ENCODE results near the gene MORN4. TPM values are rescaled to one million over a fixed set of nuclear protein-coding genes. Genes with fewer than 3 reads are reported as not detected.
"Not testable (repeated sequence)": the region's sequence is repeated elsewhere in the genome, so short reads cannot be mapped to it uniquely, and the experiment has no call there.

The MORN4 gene
- polyA plus RNA-seq, 3 donors = 21.7 to 29.7 (median 22.9) TPM

GRCh38 chr10:97578171-97578844, 55.0 kb downstream of the MORN4 start:
- no peak for DNase-seq

DNA sequence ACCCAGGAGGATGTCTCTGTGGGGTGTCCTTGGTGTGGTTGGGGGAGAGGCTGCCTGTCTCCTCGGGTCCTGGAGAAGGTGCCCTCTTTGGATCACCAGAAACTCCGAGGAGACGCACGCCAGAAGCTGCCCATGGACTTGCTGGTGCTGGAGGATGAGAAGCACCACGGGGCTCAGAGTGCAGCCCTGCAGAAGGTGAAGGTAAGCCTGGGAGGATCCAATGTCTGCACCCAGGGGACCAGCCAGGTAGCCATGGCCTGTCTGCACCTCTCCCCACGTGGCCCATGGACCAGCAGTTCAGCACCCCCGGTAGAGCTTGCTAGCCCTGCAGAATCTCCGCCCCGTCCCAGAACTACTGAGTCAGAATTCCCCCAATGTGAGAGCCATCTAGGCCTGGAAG, 55.6 kb downstream of the MORN4 start:
- DNase-seq = no peak

- DNase-seq = not testable (repeated sequence)
Measured at GRCh38 chr10:97576487-97576886, 56.8 kb downstream of the MORN4 start.

- DNase-seq = no peak
Measured at GRCh38 chr10:97575127-97575668, 58.1 kb downstream of the MORN4 start.

- DNase-seq = peak; percentile 83
Measured at GRCh38 chr10:97574374-97575126, 58.8 kb downstream of the MORN4 start.

DNA sequence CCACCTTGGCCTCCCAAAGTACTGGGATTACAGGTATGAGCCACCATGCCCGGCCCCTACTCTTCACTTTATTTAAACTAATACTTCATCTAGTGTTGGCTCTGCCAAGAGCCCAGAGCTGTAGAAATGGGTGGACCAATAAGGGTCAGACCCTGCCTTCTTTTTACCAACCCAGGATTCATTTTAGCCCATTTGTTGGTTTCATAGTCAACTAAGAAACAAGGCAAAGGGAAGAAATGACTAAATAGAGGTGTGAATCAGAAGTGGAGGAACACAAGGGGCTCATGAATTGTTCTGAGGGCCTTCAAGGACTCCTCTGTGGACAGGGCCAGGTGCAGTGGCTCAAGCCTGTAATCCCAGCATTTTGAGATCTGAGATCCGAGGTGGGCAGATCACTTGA, 59.6 kb downstream of the MORN4 start:
- DNase-seq = no peak

DNA sequence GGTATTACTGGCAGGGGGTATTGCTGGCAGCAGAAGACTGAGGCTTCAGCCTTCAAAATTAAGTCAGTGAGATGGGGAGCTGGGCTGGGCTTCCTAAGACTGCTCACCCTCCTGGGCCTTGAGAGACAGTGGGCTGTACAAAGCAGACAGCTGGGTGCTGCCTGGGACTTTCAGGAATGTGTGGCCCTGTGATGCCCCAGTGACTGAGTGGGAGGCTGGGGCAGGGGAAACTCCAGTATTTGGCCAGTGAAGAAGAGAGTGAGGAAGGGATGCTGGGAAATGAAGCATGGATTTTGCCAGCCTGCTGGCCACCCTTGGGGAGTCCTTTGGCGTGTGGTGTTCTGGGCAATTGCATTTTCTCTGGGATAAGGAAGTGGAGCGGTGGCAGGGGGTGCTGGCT, 60.3 kb downstream of the MORN4 start:
- DNase-seq = no peak

GRCh38 chr10:97572214-97572989, 60.9 kb downstream of the MORN4 start, which contains the start of gene ANKRD2:
ANKRD2 (plus strand) TSS chr10:97572779; CDS start chr10:97572789, 10 bp downstream.
- peak; percentile 68 for DNase-seq

DNA sequence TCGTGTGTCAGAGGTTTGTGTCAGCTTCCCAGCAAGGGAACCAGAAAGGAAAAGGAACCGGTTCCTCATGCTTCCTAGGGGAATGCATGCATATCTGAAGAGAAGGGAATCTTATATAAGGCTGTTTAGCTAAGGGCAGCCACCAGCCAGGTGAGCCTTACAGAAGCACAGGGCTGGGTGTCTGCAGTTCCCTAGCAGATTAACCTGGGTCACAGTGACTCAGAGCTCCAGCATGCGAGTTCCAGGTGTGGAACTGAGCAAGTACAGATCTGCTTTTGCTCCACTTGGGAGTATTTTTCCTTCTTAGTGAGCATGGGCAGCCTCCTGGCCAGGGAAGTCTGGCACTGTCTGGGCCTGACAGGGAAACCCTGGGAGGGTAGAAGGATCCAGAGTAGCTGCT, 61.7 kb downstream of the MORN4 start:
- DNase-seq = no peak

DNA sequence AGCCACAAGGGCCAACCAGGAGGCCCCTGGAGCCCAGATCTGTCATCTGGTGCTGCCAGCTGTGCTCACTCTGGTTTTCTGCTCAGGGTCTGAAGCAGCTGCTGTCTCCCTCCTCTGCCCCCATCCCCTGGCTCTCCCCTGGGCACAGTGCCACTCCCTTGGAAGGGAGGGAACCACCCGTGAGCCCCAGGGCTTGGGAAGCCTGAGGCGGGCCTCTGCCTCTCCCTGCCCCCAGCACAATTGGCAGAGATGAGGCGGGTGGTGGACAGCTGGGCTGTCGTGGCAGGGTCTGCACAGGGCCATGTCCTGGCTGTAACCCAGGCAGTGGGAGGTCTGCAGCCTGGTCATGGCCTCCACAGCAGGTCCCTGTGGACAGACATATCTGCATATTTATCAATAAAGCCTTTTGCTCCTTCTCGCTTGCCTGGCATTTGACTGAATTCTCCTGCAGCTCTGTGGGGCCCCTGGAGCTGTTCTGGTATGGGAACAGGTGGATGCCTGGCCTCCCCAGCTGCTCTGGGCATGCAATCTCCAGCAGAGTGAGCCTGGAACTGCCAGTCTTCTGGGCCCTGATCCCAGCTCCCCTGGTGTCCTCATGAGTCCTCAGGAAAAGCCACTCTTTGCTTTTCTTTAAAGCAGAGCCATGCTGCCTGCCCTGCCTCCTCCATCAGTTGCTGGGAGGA, 62.4 kb downstream of the MORN4 start:
- DNase-seq = no peak

DNA sequence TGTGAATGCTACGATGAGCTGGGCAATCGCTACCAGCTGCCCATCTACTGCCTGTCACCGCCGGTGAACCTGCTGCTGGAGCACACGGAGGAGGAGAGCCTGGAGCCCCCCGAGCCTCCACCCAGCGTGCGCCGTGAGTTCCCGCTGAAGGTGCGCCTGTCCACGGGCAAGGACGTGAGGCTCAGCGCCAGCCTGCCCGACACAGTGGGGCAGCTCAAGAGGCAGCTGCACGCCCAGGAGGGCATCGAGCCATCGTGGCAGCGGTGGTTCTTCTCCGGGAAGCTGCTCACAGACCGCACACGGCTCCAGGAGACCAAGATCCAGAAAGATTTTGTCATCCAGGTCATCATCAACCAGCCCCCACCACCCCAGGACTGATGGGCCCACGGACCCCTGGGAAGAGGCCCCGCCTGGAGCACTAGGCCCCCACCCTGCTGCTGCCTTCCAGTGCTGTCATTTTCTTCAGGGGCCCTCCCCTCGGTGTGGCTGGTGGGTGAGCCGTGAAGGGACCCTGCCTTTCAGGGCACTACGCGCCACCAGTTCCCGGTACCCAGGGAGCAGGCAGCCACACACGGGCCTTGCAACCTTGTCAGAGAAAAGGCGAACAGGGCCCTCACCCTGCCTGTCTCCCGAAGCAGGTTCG, 63.0 kb downstream of the MORN4 start:
- DNase-seq = no peak

DNA sequence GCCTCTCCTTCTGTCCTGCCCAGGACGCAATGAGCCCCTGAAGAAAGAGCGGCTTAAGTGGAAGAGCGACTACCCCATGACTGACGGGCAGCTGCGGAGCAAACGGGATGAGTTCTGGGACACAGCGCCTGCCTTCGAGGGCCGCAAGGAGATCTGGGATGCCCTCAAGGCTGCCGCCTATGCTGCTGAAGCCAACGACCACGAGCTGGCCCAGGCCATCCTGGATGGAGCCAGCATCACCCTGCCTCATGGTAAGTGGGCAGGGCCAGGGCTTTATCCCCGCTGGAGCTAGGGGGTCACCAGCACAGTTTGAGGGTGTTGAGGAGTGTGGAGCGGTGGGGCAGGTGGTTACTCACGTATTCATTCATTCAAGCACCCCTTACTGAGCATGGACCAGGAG, 65.4 kb downstream of the MORN4 start:
- DNase-seq = no peak

DNA sequence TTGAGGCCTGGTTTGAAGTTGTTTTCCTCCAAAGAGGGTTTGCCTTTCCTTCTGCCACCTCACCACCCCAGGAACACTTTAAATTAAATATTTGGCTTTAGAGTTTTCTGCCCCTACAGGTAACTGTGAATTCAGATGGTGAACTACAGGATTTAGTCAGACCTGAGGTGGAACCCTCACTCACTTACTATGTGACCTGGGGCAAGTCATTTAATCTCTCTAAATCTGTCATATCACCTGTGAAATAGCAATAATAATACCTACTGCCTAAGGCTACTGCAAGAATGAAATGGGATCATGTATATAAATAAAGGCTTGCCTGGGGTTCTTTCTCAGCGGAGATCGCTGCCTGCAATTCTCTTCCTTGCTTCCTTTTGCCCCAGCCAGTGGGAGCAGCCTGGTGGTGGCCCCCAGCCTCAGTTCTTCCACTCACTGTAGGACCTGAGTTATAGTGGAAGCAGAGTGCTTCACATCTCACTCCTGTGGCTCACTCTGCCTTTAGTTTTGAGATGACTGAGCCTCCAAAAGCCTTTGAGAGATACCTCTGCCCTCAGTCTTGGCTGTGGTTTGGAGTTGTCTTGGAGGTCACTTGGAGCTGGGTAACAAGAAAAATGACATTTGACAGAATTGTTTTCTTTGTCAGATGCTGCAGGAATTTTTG, 66.8 kb downstream of the MORN4 start:
- DNase-seq = no peak

- DNase-seq = no peak
Measured at GRCh38 chr10:97564776-97565175, 68.5 kb downstream of the MORN4 start.

Other genes with a start within 250 kb of the MORN4 start
- gene RRP12, start 232.2 kb downstream of the MORN4 start, polyA plus RNA-seq (ENCODE audit: insufficient read length in 3 of 3) = 10 to 100 TPM; 26.3 to 34.6 (median 26.7) TPM
- 100 to 1,000 TPM; 164 to 200 (median 193) TPM for gene PGAM1, start 207.3 kb downstream of the MORN4 start, polyA plus RNA-seq (ENCODE audit: insufficient read length in 3 of 3)
- gene EXOSC1, start 187.5 kb downstream of the MORN4 start, polyA plus RNA-seq (ENCODE audit: insufficient read length in 3 of 3) = 10 to 100 TPM; 32.0 to 43.3 (median 39.7) TPM
- 10 to 100 TPM; 40.5 to 43.1 (median 40.7) TPM for gene ZDHHC16, start 187.3 kb downstream of the MORN4 start, polyA plus RNA-seq (ENCODE audit: insufficient read length in 3 of 3)
- 100 to 1,000 TPM in 2 of 3 donors, 10 to 100 TPM in 1; 94.4 to 108 (median 106) TPM for gene MMS19, start 135.1 kb downstream of the MORN4 start, polyA plus RNA-seq (ENCODE audit: insufficient read length in 3 of 3)
- 10 to 100 TPM in 2 of 3 donors, 1 to 10 TPM in 1; 9.2 to 12.5 (median 11.3) TPM for gene UBTD1, start 134.6 kb downstream of the MORN4 start, polyA plus RNA-seq (ENCODE audit: insufficient read length in 3 of 3)
- under 1 TPM; 0.39 to 0.50 (median 0.49) TPM for gene ANKRD2, start 60.7 kb downstream of the MORN4 start, polyA plus RNA-seq (ENCODE audit: insufficient read length in 3 of 3)
- 10 to 100 TPM; 48.5 to 70.8 (median 69.1) TPM for gene HOGA1, start 49.1 kb downstream of the MORN4 start, polyA plus RNA-seq (ENCODE audit: insufficient read length in 3 of 3)
- gene C10orf62, start 43.8 kb downstream of the MORN4 start, polyA plus RNA-seq (ENCODE audit: insufficient read length in 3 of 3) = 1 to 10 TPM in 2 of 3 donors, under 1 TPM in 1; 0.31 to 3.5 (median 1.3) TPM
- 10 to 100 TPM; 18.8 to 20.7 (median 20.5) TPM for gene PI4K2A, start 7.2 kb upstream of the MORN4 start, polyA plus RNA-seq (ENCODE audit: insufficient read length in 3 of 3)
- 1 to 10 TPM; 4.3 to 5.3 (median 4.5) TPM for gene AVPI1, start 53.7 kb upstream of the MORN4 start, polyA plus RNA-seq (ENCODE audit: insufficient read length in 3 of 3)
- 10 to 100 TPM; 36.4 to 46.8 (median 43.9) TPM for gene MARVELD1, start 80.2 kb upstream of the MORN4 start, polyA plus RNA-seq (ENCODE audit: insufficient read length in 3 of 3)
- gene ZFYVE27, start 103.6 kb upstream of the MORN4 start, polyA plus RNA-seq (ENCODE audit: insufficient read length in 3 of 3) = 10 to 100 TPM; 22.7 to 40.4 (median 37.7) TPM
- gene SFRP5, start 138.5 kb upstream of the MORN4 start, polyA plus RNA-seq (ENCODE audit: insufficient read length in 3 of 3) = under 1 TPM in 2 of 3 donors, not detected in 1; 0.09 to 0.11 TPM
- gene GOLGA7B, start 216.3 kb upstream of the MORN4 start, polyA plus RNA-seq (ENCODE audit: insufficient read length in 3 of 3) = 1 to 10 TPM in 1 of 3 donors, under 1 TPM in 2; 0.45 to 1.0 (median 0.48) TPM